ENCODE data around the gene CFAP157.

The CFAP157 gene

DNA sequence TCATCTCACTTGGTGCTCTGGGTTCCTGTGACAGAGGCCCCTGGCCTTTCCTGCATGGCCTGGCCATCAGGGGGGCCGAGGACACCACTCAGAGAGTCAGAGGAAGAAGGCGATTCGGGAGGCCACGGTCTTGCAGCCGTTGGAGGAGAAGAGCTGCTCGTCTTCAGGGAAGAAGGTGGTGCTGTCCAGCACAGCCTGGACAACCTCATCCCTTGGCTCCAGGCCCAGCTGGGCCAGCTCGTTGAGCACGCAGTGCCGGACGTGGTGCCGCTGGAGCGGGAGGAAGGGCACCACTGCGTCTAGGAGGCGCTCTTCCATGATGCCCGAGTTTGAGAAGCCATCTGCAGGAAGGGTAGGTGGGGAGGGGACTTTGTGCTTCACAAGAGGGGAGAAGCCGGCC lies 25.1 kb downstream of the CFAP157 start:
- Histone ChIP-seq H4K8ac (ENCODE audit: low read depth, low read length) (no peak overlapping the region), H3K23ac (ENCODE audit: low read depth, low read length, poor library complexity) (no peak overlapping the region), H3K9ac (ENCODE audit: low read depth, low read length, poor library complexity) (no peak overlapping the region), H3K4me1 (ENCODE audit: control insufficient read depth in 2 of 2, insufficient read depth in 1 of 2, low read depth in 1 of 2, low read length in 2 of 2) (peaks cover 12% of the 10 kb centered on the region in 2 donors), H3K18ac (ENCODE audit: low read length) (no peak overlapping the region), H3K27me3 (ENCODE audit: control insufficient read depth in 3 of 3, insufficient read depth in 3 of 3, low read depth in 1 of 3, low read length in 3 of 3) (no peaks in the 10 kb centered on the region), H3K4ac (ENCODE audit: low read length) (no peak overlapping the region), H3K4me2 (ENCODE audit: insufficient read depth, low read length, poor library complexity, severe bottlenecking) (no peak overlapping the region), H4K91ac (ENCODE audit: low read depth, low read length, poor library complexity) (no peak overlapping the region), H3K14ac (ENCODE audit: low read length) (no peak overlapping the region), H2AFZ (ENCODE audit: low read length) (no peak overlapping the region), H2AK5ac (ENCODE audit: low read depth, low read length) (peak overlapping the region; percentile 63), H3K9me3 (replicated peaks in 1 of 2; ENCODE audit: control insufficient read depth in 2 of 2, insufficient read depth in 1 of 2, low read depth in 1 of 2, low read length in 2 of 2) (no peaks in the 10 kb centered on the region), H2BK15ac (ENCODE audit: low read length) (peak overlapping the region; percentile 58), H3K27ac (replicated peaks; ENCODE audit: low read length) (no peak overlapping the region), H3K79me1 (ENCODE audit: low read depth, low read length) (peaks cover 2% of the 10 kb centered on the region), H2BK120ac (ENCODE audit: low read depth, low read length) (no peak overlapping the region), H3K36me3 (replicated peaks in 1 of 2; ENCODE audit: control insufficient read depth in 2 of 2, insufficient read depth in 2 of 2, low read length in 2 of 2) (no peaks in the 10 kb centered on the region), H2BK5ac (ENCODE audit: low read length) (peak overlapping the region; percentile 3), H2BK12ac (ENCODE audit: low read length) (peak overlapping the region; percentile 73), H3K4me3 (ENCODE audit: low read length in 2 of 2) (no peak overlapping the region)
- DNase-seq (ENCODE audit: low spot score), result no peak
- WGBS, 2 donors (ENCODE audit: extremely low coverage in 2 of 2, insufficient read length in 2 of 2, insufficient replicate concordance in 1 of 2), result no CpG with 5 or more reads among the region's 16 CpGs

DNA sequence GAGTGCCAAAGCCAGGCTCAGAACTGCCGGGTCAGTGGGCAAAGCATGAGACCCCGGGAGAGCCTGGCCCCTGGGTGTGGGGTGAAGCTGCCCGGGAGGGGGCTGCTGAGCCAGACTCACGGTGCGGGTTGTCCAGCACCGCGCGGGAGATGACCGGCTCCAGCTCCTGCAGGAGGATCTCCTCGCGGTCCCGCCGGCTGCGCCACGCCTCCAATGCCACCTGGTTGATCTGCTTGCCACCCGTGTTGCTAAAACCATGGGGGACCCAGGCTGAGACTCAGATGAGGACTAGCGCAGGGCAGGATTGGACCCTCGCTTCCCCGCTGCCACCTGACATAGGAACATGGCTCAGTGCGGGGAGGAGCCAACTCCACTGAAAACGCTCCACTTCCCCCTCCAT lies 25.7 kb downstream of the CFAP157 start:
- no CpG with 5 or more reads among the region's 21 CpGs for WGBS, 2 donors (ENCODE audit: extremely low coverage in 2 of 2, insufficient read length in 2 of 2, insufficient replicate concordance in 1 of 2)
- Histone ChIP-seq H3K9me3 (replicated peaks in 1 of 2; ENCODE audit: control insufficient read depth in 2 of 2, insufficient read depth in 1 of 2, low read depth in 1 of 2, low read length in 2 of 2) (no peaks in the 10 kb centered on the region), H2BK12ac (ENCODE audit: low read length) (no peak overlapping the region), H4K8ac (ENCODE audit: low read depth, low read length) (peak overlapping the region; percentile 48), H3K23ac (ENCODE audit: low read depth, low read length, poor library complexity) (no peak overlapping the region), H3K4me3 (ENCODE audit: low read length in 2 of 2) (no peak overlapping the region), H4K91ac (ENCODE audit: low read depth, low read length, poor library complexity) (no peak overlapping the region), H3K79me1 (ENCODE audit: low read depth, low read length) (peaks cover 2% of the 10 kb centered on the region), H3K9ac (ENCODE audit: low read depth, low read length, poor library complexity) (peak overlapping the region; percentile 50), H2AFZ (ENCODE audit: low read length) (no peak overlapping the region), H2BK120ac (ENCODE audit: low read depth, low read length) (no peak overlapping the region), H3K27me3 (ENCODE audit: control insufficient read depth in 3 of 3, insufficient read depth in 3 of 3, low read depth in 1 of 3, low read length in 3 of 3) (no peaks in the 10 kb centered on the region), H3K4me1 (ENCODE audit: control insufficient read depth in 2 of 2, insufficient read depth in 1 of 2, low read depth in 1 of 2, low read length in 2 of 2) (peaks cover 12% of the 10 kb centered on the region in 2 donors), H3K27ac (replicated peaks; ENCODE audit: low read length) (no peak overlapping the region), H3K4me2 (ENCODE audit: insufficient read depth, low read length, poor library complexity, severe bottlenecking) (no peak overlapping the region), H2BK5ac (ENCODE audit: low read length) (peak overlapping the region; percentile 3), H3K18ac (ENCODE audit: low read length) (no peak overlapping the region), H2BK15ac (ENCODE audit: low read length) (no peak overlapping the region), H3K36me3 (replicated peaks in 1 of 2; ENCODE audit: control insufficient read depth in 2 of 2, insufficient read depth in 2 of 2, low read length in 2 of 2) (no peaks in the 10 kb centered on the region), H3K14ac (ENCODE audit: low read length) (no peak overlapping the region), H2AK5ac (ENCODE audit: low read depth, low read length) (no peak overlapping the region), H3K4ac (ENCODE audit: low read length) (no peak overlapping the region)
- no peak for DNase-seq (ENCODE audit: low spot score)

DNA sequence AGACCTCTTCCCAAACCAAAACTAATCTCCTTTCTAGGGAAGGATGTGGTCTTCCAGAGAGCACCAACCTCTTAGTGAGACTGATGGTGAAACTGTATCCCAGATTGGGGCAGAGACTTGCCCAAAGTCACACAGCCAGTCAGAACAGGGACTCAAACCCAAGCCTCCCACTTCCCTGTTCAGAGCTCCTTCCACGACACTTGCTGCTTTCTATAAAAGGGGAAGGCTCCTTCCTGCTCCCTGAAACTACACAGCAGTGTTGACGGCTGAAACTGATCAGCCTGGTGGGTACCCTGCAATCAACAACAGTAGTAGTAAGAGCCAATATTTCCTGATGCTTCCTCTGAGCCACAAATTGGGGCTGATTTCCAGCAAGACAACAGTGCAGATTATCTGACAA lies 26.8 kb downstream of the CFAP157 start:
- no peak overlapping the region for H3K4me3 ChIP-seq (ENCODE audit: low read length in 2 of 2)
- H3K9me3 ChIP-seq (replicated peaks in 1 of 2; ENCODE audit: control insufficient read depth in 2 of 2, insufficient read depth in 1 of 2, low read depth in 1 of 2, low read length in 2 of 2), result no peaks in the 10 kb centered on the region
- H2BK120ac ChIP-seq (ENCODE audit: low read depth, low read length), result no peak overlapping the region
- no CpG with 5 or more reads among the region's 2 CpGs for WGBS, 2 donors (ENCODE audit: extremely low coverage in 2 of 2, insufficient read length in 2 of 2, insufficient replicate concordance in 1 of 2)
- no peak overlapping the region for H3K18ac ChIP-seq (ENCODE audit: low read length)
- no peak overlapping the region for H3K4me2 ChIP-seq (ENCODE audit: insufficient read depth, low read length, poor library complexity, severe bottlenecking)
- no peak overlapping the region for H2BK15ac ChIP-seq (ENCODE audit: low read length)
- H4K91ac ChIP-seq (ENCODE audit: low read depth, low read length, poor library complexity), result no peak overlapping the region
- no peak overlapping the region for H2AK5ac ChIP-seq (ENCODE audit: low read depth, low read length)
- peaks cover 12% of the 10 kb centered on the region in 2 donors for H3K4me1 ChIP-seq (ENCODE audit: control insufficient read depth in 2 of 2, insufficient read depth in 1 of 2, low read depth in 1 of 2, low read length in 2 of 2)
- no peak overlapping the region for H3K4ac ChIP-seq (ENCODE audit: low read length)
- no peak overlapping the region for H3K23ac ChIP-seq (ENCODE audit: low read depth, low read length, poor library complexity)
- H3K27ac ChIP-seq (replicated peaks; ENCODE audit: low read length), result no peak overlapping the region
- no peak overlapping the region for H2BK12ac ChIP-seq (ENCODE audit: low read length)
- H2BK5ac ChIP-seq (ENCODE audit: low read length), result no peak overlapping the region
- H4K8ac ChIP-seq (ENCODE audit: low read depth, low read length), result no peak overlapping the region
- no peak overlapping the region for H3K9ac ChIP-seq (ENCODE audit: low read depth, low read length, poor library complexity)
- H3K79me1 ChIP-seq (ENCODE audit: low read depth, low read length), result peaks cover 2% of the 10 kb centered on the region
- H2AFZ ChIP-seq (ENCODE audit: low read length), result no peak overlapping the region
- no peaks in the 10 kb centered on the region for H3K27me3 ChIP-seq (ENCODE audit: control insufficient read depth in 3 of 3, insufficient read depth in 3 of 3, low read depth in 1 of 3, low read length in 3 of 3)
- no peak overlapping the region for H3K14ac ChIP-seq (ENCODE audit: low read length)
- peaks cover 0 to 2% of the 10 kb centered on the region in 2 donors for H3K36me3 ChIP-seq (replicated peaks in 1 of 2; ENCODE audit: control insufficient read depth in 2 of 2, insufficient read depth in 2 of 2, low read length in 2 of 2)
- DNase-seq (ENCODE audit: low spot score), result no peak

DNA sequence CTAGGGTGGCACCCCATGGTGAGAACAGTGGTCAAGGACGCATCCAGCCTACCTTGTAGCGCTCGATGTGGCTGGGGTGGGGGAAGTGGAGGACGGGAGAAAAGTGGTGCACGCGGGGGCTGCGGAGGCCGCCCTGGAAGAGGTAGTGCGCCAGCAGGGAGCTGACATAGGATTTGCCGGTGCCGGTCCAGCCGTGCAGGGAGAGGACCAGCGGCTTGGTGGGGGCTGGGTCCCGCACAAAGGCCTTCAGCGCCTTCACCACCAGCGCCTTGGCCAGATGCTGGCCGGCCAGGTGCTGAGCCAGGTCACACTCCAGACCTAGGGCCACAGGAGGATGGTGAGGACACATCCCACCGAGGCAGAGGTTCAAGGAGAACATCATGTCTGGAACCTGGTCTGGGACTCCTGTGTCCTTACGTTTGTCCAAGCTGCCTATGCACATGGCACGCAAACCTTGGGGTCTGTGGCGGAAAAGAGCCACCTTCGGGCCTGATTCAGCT lies 27.5 kb downstream of the CFAP157 start:
- peak overlapping the region; percentile 60 for H2BK12ac ChIP-seq (ENCODE audit: low read length)
- peak overlapping the region; percentile 73 for H4K8ac ChIP-seq (ENCODE audit: low read depth, low read length)
- H2BK15ac ChIP-seq (ENCODE audit: low read length), result peak overlapping the region; percentile 88
- H3K18ac ChIP-seq (ENCODE audit: low read length), result peak overlapping the region; percentile 88
- H3K9ac ChIP-seq (ENCODE audit: low read depth, low read length, poor library complexity), result peak overlapping the region; percentile 50
- H3K23ac ChIP-seq (ENCODE audit: low read depth, low read length, poor library complexity), result no peak overlapping the region
- H2AFZ ChIP-seq (ENCODE audit: low read length), result peak overlapping the region; percentile 99
- H3K4me1 ChIP-seq (ENCODE audit: control insufficient read depth in 2 of 2, insufficient read depth in 1 of 2, low read depth in 1 of 2, low read length in 2 of 2), result peaks cover 12% of the 10 kb centered on the region in 2 donors
- H3K4ac ChIP-seq (ENCODE audit: low read length), result peak overlapping the region; percentile 99
- H2BK5ac ChIP-seq (ENCODE audit: low read length), result peak overlapping the region; percentile 98
- no peak for DNase-seq (ENCODE audit: low spot score)
- H3K36me3 ChIP-seq (replicated peaks in 1 of 2; ENCODE audit: control insufficient read depth in 2 of 2, insufficient read depth in 2 of 2, low read length in 2 of 2), result peaks cover 0 to 2% of the 10 kb centered on the region in 2 donors
- H4K91ac ChIP-seq (ENCODE audit: low read depth, low read length, poor library complexity), result peak overlapping the region; percentile 90
- H3K14ac ChIP-seq (ENCODE audit: low read length), result no peak overlapping the region
- peak overlapping the region; percentile 73 for H2AK5ac ChIP-seq (ENCODE audit: low read depth, low read length)
- no peaks in the 10 kb centered on the region for H3K9me3 ChIP-seq (replicated peaks in 1 of 2; ENCODE audit: control insufficient read depth in 2 of 2, insufficient read depth in 1 of 2, low read depth in 1 of 2, low read length in 2 of 2)
- peak overlapping the region in 1 of 2 donors; percentile 75 for H3K4me3 ChIP-seq (ENCODE audit: low read length in 2 of 2)
- no CpG with 5 or more reads among the region's 22 CpGs for WGBS, 2 donors (ENCODE audit: extremely low coverage in 2 of 2, insufficient read length in 2 of 2, insufficient replicate concordance in 1 of 2)
- H3K27me3 ChIP-seq (ENCODE audit: control insufficient read depth in 3 of 3, insufficient read depth in 3 of 3, low read depth in 1 of 3, low read length in 3 of 3), result no peaks in the 10 kb centered on the region
- no peak overlapping the region for H3K27ac ChIP-seq (replicated peaks; ENCODE audit: low read length)
- H2BK120ac ChIP-seq (ENCODE audit: low read depth, low read length), result peak overlapping the region; percentile 62
- peaks cover 2% of the 10 kb centered on the region for H3K79me1 ChIP-seq (ENCODE audit: low read depth, low read length)
- peak overlapping the region; percentile 69 for H3K4me2 ChIP-seq (ENCODE audit: insufficient read depth, low read length, poor library complexity, severe bottlenecking)
